Measurements from ENCODE around the gene PIANP.
A peak's percentile ranks its signal among the peaks of the same experiment; 100 is the strongest.

The PIANP gene

GRCh38 chr12:6647083-6647604, 53.5 kb downstream of the PIANP start, which contains the start of gene ACRBP:
ACRBP (minus strand) TSS chr12:6647432; CDS start chr12:6647366, 66 bp downstream.
- Histone ChIP-seq H4K20me1 (ENCODE audit: low read depth, low read length) (no peaks in the 10 kb centered on the region), H3K27ac (ENCODE audit: low read depth, low read length) (no peak within 1 kb of the TSS), H3K79me2 (ENCODE audit: insufficient read depth, low read length) (no peaks in the 10 kb centered on the region), H3K36me3 (ENCODE audit: low read length) (no peaks in the 10 kb centered on the region), H3F3A (ENCODE audit: insufficient read depth) (peaks cover 3% of the 10 kb centered on the region; the same call in 1 of the 2 replicates), H3K9ac (ENCODE audit: low read length) (no peak within 1 kb of the TSS), H3K4me2 (ENCODE audit: low read depth, low read length, poor library complexity, severe bottlenecking) (peak within 1 kb of the TSS; percentile 28), H2AFZ (ENCODE audit: low read depth, low read length, severe bottlenecking) (no peak within 1 kb of the TSS), H3K9me2 (replicated peaks; ENCODE audit: insufficient read depth, low read length) (no peaks in the 10 kb centered on the region), H3K9me3 (ENCODE audit: insufficient read depth, low read length) (no peaks in the 10 kb centered on the region), H3K4me3 (ENCODE audit: insufficient read depth, low read length, poor library complexity, severe bottlenecking) (no peak within 1 kb of the TSS), H3K27me3 (ENCODE audit: low read length) (no peaks in the 10 kb centered on the region)
- TF ChIP-seq, protein P1, sequence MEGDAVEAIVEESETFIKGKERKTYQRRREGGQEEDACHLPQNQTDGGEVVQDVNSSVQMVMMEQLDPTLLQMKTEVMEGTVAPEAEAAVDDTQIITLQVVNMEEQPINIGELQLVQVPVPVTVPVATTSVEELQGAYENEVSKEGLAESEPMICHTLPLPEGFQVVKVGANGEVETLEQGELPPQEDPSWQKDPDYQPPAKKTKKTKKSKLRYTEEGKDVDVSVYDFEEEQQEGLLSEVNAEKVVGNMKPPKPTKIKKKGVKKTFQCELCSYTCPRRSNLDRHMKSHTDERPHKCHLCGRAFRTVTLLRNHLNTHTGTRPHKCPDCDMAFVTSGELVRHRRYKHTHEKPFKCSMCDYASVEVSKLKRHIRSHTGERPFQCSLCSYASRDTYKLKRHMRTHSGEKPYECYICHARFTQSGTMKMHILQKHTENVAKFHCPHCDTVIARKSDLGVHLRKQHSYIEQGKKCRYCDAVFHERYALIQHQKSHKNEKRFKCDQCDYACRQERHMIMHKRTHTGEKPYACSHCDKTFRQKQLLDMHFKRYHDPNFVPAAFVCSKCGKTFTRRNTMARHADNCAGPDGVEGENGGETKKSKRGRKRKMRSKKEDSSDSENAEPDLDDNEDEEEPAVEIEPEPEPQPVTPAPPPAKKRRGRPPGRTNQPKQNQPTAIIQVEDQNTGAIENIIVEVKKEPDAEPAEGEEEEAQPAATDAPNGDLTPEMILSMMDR (IDR thresholded peaks at IDR 0.05; ENCODE audit: insufficient read depth, low read length, poor library complexity, severe bottlenecking), result no peak
- TF ChIP-seq EZH2phosphoT487 (conservative IDR thresholded peaks at IDR 0.05; ENCODE audit: low read length), result no peak

DNA sequence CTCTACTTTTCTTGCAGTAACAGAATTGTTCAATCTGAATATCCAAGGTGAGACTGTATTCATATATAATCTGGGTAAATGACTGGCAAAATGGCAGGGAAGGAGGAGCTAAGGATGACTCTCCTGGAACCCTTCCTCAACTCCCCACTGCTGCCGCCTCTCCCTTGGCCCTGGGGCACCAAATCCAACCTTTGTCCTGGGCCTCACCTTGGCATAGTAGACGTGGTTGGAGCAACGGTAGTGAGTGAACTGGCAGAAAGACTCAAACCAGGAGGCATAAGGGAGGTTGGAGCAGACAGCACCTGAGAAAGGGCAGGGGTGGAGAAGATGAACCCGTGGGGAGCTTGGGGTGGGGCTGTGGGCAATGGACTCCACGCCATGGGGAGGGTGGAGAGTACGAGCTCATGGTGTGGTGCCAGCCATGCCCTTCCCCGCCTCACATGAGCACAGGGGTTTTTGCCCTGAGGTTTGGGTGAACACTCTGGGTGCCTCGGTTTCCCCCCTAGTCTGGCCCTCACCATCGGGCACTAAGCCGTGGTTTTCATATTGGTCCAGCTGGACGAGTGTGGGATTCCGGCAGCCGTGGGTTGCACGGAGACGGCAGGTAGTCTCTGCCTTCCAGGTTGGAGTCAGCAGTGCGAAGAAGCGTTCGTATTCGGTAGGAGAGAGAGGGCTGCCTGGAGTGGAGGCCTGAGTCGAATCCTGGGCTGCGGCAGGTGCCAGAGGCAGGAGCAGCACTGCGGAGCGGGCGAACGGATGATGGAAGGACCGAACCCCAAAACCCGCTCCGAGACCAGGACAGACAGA, 54.1 kb downstream of the PIANP start:
- H4K20me1 ChIP-seq (ENCODE audit: low read depth, low read length), result no peaks in the 10 kb centered on the region
- no peak overlapping the region for H3K4me2 ChIP-seq (ENCODE audit: low read depth, low read length, poor library complexity, severe bottlenecking)
- no peak overlapping the region for H3K27ac ChIP-seq (ENCODE audit: low read depth, low read length)
- no peaks in the 10 kb centered on the region for H3K9me3 ChIP-seq (ENCODE audit: insufficient read depth, low read length)
- no peaks in the 10 kb centered on the region for H3K36me3 ChIP-seq (ENCODE audit: low read length)
- H2AFZ ChIP-seq (ENCODE audit: low read depth, low read length, severe bottlenecking), result no peak overlapping the region
- H3F3A ChIP-seq (ENCODE audit: insufficient read depth), result peaks cover 3% of the 10 kb centered on the region; the same call in 1 of the 2 replicates
- no peak for TF ChIP-seq EZH2phosphoT487 (conservative IDR thresholded peaks at IDR 0.05; ENCODE audit: low read length)
- TF ChIP-seq, protein P1 (IDR thresholded peaks at IDR 0.05; ENCODE audit: insufficient read depth, low read length, poor library complexity, severe bottlenecking), result no peak
- no peaks in the 10 kb centered on the region for H3K79me2 ChIP-seq (ENCODE audit: insufficient read depth, low read length)
- H3K4me3 ChIP-seq (ENCODE audit: insufficient read depth, low read length, poor library complexity, severe bottlenecking), result no peak overlapping the region
- H3K9ac ChIP-seq (ENCODE audit: low read length), result no peak overlapping the region
- H3K27me3 ChIP-seq (ENCODE audit: low read length), result no peaks in the 10 kb centered on the region
- no peaks in the 10 kb centered on the region for H3K9me2 ChIP-seq (replicated peaks; ENCODE audit: insufficient read depth, low read length)

GRCh38 chr12:6644903-6645302, 55.7 kb downstream of the PIANP start:
- H4K20me1 ChIP-seq (ENCODE audit: low read depth, low read length), result no peaks in the 10 kb centered on the region
- no peak overlapping the region for H3K4me2 ChIP-seq (ENCODE audit: low read depth, low read length, poor library complexity, severe bottlenecking)
- 0 out of 2 replicates have a peak overlapping the region, but pooled peaks have one; percentile 36 for H3K9ac ChIP-seq (ENCODE audit: low read length)
- peaks cover 3% of the 10 kb centered on the region; the same call in 1 of the 2 replicates for H3F3A ChIP-seq (ENCODE audit: insufficient read depth)
- H2AFZ ChIP-seq (ENCODE audit: low read depth, low read length, severe bottlenecking), result peak overlapping the region; percentile 80
- no peaks in the 10 kb centered on the region for H3K79me2 ChIP-seq (ENCODE audit: insufficient read depth, low read length)
- H3K9me2 ChIP-seq (replicated peaks; ENCODE audit: insufficient read depth, low read length), result no peaks in the 10 kb centered on the region
- no peak overlapping the region for H3K4me3 ChIP-seq (ENCODE audit: insufficient read depth, low read length, poor library complexity, severe bottlenecking)
- H3K27me3 ChIP-seq (ENCODE audit: low read length), result no peaks in the 10 kb centered on the region
- TF ChIP-seq, protein P1 (IDR thresholded peaks at IDR 0.05; ENCODE audit: insufficient read depth, low read length, poor library complexity, severe bottlenecking), result peak; percentile 27
- no peak for TF ChIP-seq EZH2phosphoT487 (conservative IDR thresholded peaks at IDR 0.05; ENCODE audit: low read length)
- no peaks in the 10 kb centered on the region for H3K9me3 ChIP-seq (ENCODE audit: insufficient read depth, low read length)
- H3K36me3 ChIP-seq (ENCODE audit: low read length), result no peaks in the 10 kb centered on the region
- no peak overlapping the region for H3K27ac ChIP-seq (ENCODE audit: low read depth, low read length)
